Stimulated activated CD8-positive, alpha-beta memory T cell treated with anti-CD3 and anti-CD28 coated beads, Interleukin-4, amount 100 ng/mL, for 4 hours (primary cell): ENCODE measurements around the gene TGFBR1.
"Not testable (repeated sequence)": the region's sequence is repeated elsewhere in the genome, so short reads cannot be mapped to it uniquely, and the experiment has no call there.

ENCODE experiments used
- DNase-seq, 2 donors: peaks; one replicate each; pipeline ENCODE4 v3.0.0-alpha.2; 2020; ENCODE audit warnings: low read depth in 2 of 2, low spot score in 1 of 2

Gene TGFBR1

DNA sequence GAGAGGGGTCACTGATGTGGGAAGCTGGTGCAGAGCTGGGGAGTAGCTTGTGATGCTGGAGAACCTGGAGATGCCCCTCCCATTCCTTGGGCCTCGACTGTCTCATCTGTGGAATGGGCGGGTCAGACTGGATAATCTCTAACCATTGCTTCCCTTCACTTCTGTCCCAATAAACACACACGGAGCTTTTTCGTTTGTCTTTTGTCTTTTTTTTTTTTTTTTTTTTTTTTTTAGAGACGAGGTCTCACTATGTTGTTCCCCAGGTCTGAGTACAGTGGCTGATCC, 80.4 kb downstream of the TGFBR1 start:
- no peak for DNase-seq

DNA sequence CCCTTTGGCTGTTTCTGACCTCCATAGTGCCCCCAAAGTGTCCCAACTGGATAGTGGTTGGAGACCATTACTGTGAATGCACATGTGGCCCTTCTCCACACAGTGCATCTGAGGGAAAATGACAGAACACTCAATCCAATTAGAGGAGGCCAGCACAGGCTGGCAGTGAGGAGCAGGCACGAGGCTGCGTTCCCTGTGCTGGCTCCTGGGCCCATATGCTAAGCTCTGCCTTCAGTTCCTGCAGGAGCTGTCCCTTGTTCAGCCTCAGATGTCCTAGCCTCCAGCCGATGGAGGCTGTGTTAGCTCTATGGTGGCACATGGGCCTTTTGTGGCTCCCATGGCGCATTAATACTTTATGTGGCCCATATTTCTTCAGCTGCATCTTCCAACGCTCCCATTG, 81.0 kb downstream of the TGFBR1 start:
- DNase-seq, result no peak

GRCh38 chr9:99187311-99187710, 82.4 kb downstream of the TGFBR1 start:
- no peak for DNase-seq

GRCh38 chr9:99189186-99189585, 84.3 kb downstream of the TGFBR1 start:
- no peak for DNase-seq

DNA sequence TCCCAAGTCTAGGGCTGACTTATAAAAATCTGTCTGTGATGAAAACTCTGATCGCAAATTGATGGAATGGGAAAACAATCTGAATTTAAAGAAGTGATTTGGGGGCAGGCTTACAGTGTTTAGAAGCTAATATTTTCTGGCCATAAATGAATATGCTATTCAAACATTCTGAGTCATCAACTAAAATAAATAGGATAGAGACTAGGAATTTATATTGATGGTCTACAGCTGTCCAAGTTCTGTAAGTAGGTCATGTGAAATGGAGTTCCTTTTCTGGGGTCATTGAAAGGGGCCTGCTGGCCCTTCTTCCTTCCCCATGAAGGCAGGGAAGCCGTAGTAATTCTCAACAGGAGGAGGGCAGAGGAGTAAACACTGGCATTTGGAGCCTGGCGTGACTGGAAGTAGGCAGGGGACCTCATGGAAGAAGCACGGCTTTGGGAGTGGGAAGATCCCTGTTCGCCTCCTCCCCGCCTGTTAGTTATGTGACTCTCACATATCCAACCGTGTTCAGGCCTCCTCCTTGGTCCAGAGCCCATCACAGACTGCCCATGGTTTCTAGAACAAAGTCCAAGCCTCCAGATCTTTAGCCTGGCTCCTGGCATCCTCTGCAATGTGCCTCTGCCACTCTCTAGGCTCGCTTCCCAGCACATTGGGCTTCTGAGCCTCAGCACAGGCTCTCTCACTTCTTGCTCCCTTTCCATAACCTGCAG, 85.1 kb downstream of the TGFBR1 start:
- no peak for DNase-seq

- no peak for DNase-seq
Observed at GRCh38 chr9:99190597-99191283, 85.8 kb downstream of the TGFBR1 start.

DNA sequence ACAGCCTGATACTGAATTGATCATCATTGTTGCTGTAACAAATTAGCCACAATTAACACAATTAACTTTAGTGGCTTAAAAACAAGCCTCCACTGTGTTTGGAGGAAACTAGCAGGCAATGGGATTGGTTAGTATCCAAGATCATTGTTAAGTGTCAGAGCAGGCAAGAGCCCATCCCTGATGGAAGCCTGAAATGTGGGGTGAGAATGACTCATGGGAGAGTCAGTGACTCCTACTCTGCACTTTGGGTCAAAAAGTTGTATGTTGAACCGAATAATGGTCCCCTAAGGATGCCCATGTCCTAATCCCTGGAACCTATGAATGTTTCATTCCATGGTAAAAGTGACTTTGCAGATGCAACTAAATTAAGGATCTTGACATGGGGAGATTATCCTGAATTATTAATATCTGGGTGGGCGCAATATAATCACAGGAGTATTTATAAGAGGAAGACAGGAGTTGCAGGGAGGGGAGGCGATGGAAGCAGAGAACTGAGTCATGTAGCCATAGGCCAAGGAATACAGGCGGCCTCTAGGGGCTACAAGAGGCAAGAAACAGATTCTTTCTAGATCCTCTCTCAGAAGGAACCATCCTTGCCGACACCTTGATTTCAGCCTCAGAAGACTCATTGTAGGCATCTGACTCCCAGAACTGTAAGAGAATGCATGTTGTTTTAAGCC, 88.0 kb downstream of the TGFBR1 start:
- DNase-seq, result no peak

DNA sequence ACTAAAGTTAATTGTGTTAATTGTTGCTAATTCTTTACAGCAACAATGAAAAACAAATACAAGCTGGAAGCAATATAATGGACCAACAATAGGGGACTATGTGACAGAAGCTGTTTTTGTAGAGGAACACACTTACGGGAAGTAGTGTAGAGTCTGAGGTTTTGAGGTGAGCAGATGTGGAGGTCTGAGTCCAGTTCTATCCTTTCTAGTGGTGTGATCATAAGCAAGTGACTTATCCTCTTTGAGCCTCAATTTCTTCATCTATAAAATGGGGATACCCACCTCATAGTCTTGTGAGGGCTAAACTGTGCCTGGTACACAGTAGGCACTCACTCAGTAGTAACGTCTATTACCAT, 88.5 kb downstream of the TGFBR1 start:
- no peak for DNase-seq

DNA sequence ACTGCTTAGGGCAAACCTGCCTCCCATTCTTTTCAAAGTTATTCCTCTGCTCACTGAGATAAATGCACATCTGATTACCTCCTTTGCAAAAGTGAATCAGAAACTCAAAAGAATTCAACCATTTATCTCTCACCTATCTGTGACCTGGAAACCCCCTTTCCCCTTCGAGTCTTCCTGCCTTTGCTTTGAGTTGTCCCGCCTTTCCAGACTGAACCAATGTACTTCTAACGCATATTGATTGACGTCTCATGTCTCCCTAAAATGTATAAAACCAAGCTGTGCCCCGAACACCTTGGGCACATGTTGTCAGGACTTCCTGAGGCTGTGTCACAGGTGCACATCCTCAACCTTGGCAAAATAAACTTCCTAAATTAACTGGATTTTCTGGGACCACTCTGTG, 91.6 kb downstream of the TGFBR1 start:
- not testable (repeated sequence) for DNase-seq

- DNase-seq, result no peak
Observed at GRCh38 chr9:99197124-99197630, 92.3 kb downstream of the TGFBR1 start.

- DNase-seq, result no peak
Observed at GRCh38 chr9:99197987-99198386, 93.1 kb downstream of the TGFBR1 start.

DNA sequence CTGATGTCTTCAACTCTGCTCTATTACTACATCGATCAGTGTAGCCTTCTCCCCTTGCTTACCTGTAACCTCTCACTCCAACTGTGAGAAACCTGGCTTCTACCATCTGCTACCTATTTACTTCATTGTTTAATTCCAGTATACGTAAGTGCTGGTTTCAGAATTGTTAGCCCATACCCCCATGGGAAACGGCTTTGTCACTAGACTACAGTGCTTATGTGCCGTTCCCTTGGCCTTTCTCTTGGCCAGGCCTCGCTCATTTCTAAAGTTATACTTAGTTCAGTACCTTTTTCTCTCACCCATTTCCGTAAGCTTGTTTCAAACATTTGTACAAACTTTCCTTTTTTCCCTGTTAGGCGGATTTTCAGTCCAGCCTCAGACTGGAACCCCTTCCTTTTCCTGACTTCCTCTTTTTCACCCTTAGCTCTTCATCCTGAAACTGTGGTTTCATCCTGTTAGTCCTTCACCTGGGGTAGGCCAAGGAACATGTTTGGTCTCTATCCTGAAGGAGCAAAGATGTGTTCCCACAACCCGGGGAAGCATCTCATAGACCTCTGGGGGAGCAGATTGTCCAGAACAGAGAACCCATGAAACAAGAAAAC, 95.1 kb downstream of the TGFBR1 start:
- no peak for DNase-seq

DNA sequence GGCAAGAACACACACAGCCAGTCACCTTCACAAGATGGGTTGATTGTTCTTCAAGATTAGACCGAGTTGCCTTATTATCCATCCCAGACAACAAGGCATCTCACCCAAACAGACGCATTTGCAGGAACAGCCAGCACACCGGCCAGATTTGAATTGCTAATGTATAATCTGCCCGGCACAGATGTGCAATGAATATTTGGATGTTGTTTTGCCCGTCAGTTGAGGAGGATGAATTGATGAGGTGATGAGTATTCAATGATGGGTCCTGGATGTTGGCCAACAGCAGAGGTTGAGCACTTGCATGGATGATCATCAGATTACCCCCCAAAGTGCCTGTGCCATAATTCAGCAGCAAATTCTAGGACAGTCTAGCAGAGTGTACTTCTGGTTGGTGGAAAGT, 96.7 kb downstream of the TGFBR1 start:
- no peak for DNase-seq
